CD14-positive monocyte (primary cell): ENCODE measurements around the gene LRP8. TPM values are rescaled to one million over a fixed set of nuclear protein-coding genes. Genes with fewer than 3 reads are reported as not detected.
A peak's percentile ranks its signal among the peaks of the same experiment; 100 is the strongest.
"Not testable (repeated sequence)": the region's sequence is repeated elsewhere in the genome, so short reads cannot be mapped to it uniquely, and the experiment has no call there.

Experiments used
- DNase-seq, 3 donors: peaks; one replicate each; pipeline ENCODE4 v3.0.0-alpha.2; 2011 to 2022
- H2AFZ ChIP-seq: 2 replicates; pipeline ENCODE4 v1.6.0; 2012; ENCODE audit warnings: mild to moderate bottlenecking, low read depth, low read length, inconsistent platforms; ENCODE audit not compliant: insufficient read depth, poor library complexity, severe bottlenecking
- H3K27ac ChIP-seq, 2 donors: 1 replicate in 1 of 2; 2 replicates in 1 of 2; pipeline ENCODE4 v1.5.1; 2012 to 2013; ENCODE audit warnings: low read length in 2 of 2, control low read depth in 1 of 2, inconsistent platforms in 1 of 2, low read depth in 1 of 2, mild to moderate bottlenecking in 1 of 2
- H3K27me3 ChIP-seq, 2 donors: one replicate each; pipeline versions ENCODE4 v1.6.0 to v1.6.1; 2011 to 2013; ENCODE audit warnings: low read length in 2 of 2; ENCODE audit not compliant: control insufficient read depth in 2 of 2, insufficient read depth in 2 of 2
- H3K36me3 ChIP-seq, 2 donors: replicated peaks in 1 of 2; 1 replicate in 1 of 2; 2 replicates in 1 of 2; pipeline versions ENCODE4 v1.5.1 to v1.6.1; 2012 to 2013; ENCODE audit warnings: low read length in 2 of 2, control low read depth in 1 of 2, inconsistent platforms in 1 of 2, mild to moderate bottlenecking in 1 of 2; ENCODE audit not compliant: insufficient read depth in 2 of 2, control insufficient read depth in 1 of 2
- H3K4me1 ChIP-seq, 2 donors: 1 replicate in 1 of 2; 2 replicates in 1 of 2; pipeline versions ENCODE4 v1.5.1 to v1.6.1; 2012 to 2013; ENCODE audit warnings: low read length in 2 of 2, control low read depth in 1 of 2, inconsistent platforms in 1 of 2, mild to moderate bottlenecking in 1 of 2, moderate library complexity in 1 of 2; ENCODE audit not compliant: insufficient read depth in 2 of 2, control insufficient read depth in 1 of 2
- H3K4me2 ChIP-seq: replicated peaks from 2 replicates; pipeline ENCODE3; 2012; ENCODE audit warnings: low read length, moderate library complexity, mild to moderate bottlenecking; ENCODE audit not compliant: poor library complexity, severe bottlenecking; ENCODE audit errors: extremely low read depth
- H3K4me3 ChIP-seq, 3 experiments: fragments of 200-600 bp in 1 of 3; sonication (generic) in 1 of 3; replicated peaks in 1 of 3; 1 replicate in 2 of 3; 2 replicates in 1 of 3; pipeline ENCODE4 v1.5.1; 2011 to 2013; ENCODE audit warnings: low read length in 3 of 3, mild to moderate bottlenecking in 3 of 3, control low read depth in 2 of 3, low read depth in 2 of 3, inconsistent platforms in 1 of 3, moderate library complexity in 1 of 3
- H3K79me2 ChIP-seq: 2 replicates; pipeline ENCODE4 v1.6.0; 2012; ENCODE audit warnings: mild to moderate bottlenecking, control low read depth, inconsistent platforms, low read length, moderate library complexity; ENCODE audit not compliant: insufficient read depth
- H3K9ac ChIP-seq: 2 replicates; pipeline ENCODE4 v1.6.0; 2017; ENCODE audit warnings: low read length, mild to moderate bottlenecking; ENCODE audit not compliant: insufficient read depth, poor library complexity, severe bottlenecking
- H3K9me3 ChIP-seq, 2 donors: replicated peaks in 1 of 2; 1 replicate in 1 of 2; 2 replicates in 1 of 2; pipeline versions ENCODE4 v1.5.1 to v1.6.1; 2012 to 2013; ENCODE audit warnings: low read length in 2 of 2, control low read depth in 1 of 2; ENCODE audit not compliant: control insufficient read depth in 1 of 2, insufficient read depth in 1 of 2
- H4K20me1 ChIP-seq: 2 replicates; pipeline ENCODE4 v1.6.0; 2012; ENCODE audit warnings: mild to moderate bottlenecking, low read length, control low read depth, moderate library complexity; ENCODE audit not compliant: insufficient read depth
- H3K27ac Mint-ChIP-seq, 7 donors: one replicate each; pipeline ENCODE4 v1.8.0; 2020; ENCODE audit warnings: mild to moderate bottlenecking in 7 of 7, mixed read lengths in 7 of 7, moderate library complexity in 6 of 7, inconsistent platforms in 2 of 7
- H3K27me3 Mint-ChIP-seq, 3 donors: one replicate each; pipeline ENCODE4 v1.8.0; 2021 to 2022; ENCODE audit warnings: low read depth in 3 of 3, mild to moderate bottlenecking in 3 of 3, mixed read lengths in 3 of 3, moderate library complexity in 3 of 3, inconsistent platforms in 1 of 3
- H3K36me3 Mint-ChIP-seq, 2 donors: one replicate each; pipeline ENCODE4 v1.8.0; 2020; ENCODE audit warnings: mixed read lengths in 2 of 2, inconsistent platforms in 1 of 2, mild to moderate bottlenecking in 1 of 2
- H3K4me1 Mint-ChIP-seq: one replicate; pipeline ENCODE4 v1.8.0; 2020; ENCODE audit warnings: mild to moderate bottlenecking, mixed read lengths
- H3K4me3 Mint-ChIP-seq, 2 donors: one replicate each; pipeline ENCODE4 v1.8.0; 2020; ENCODE audit warnings: mild to moderate bottlenecking in 2 of 2, mixed read lengths in 2 of 2, moderate library complexity in 1 of 2
- H3K9me3 Mint-ChIP-seq, 7 donors: one replicate each; pipeline ENCODE4 v1.8.0; 2020 to 2022; ENCODE audit warnings: mixed read lengths in 7 of 7, mild to moderate bottlenecking in 6 of 7, moderate library complexity in 6 of 7, inconsistent platforms in 2 of 7
- CTCF ChIP-seq: fragments of 200-600 bp; IDR thresholded peaks from one replicate; pipeline ENCODE4 v1.8.0; 2022; ENCODE audit warnings: antibody characterized with exemption, mild to moderate bottlenecking
- WGBS: methylation state at CpG from one replicate; pipeline ENCODE4 v1.1.5; 2013; ENCODE audit warnings: missing lambda C conversion rate; ENCODE audit not compliant: insufficient coverage; 5-methylcytosine and 5-hydroxymethylcytosine counted together
- intact Hi-C, 2 donors: fragments of 100-400 bp; cut with micrococcal nuclease; formaldehyde crosslinking; loops; one replicate each; pipeline versions ENCODE4 v1.15.0 to v1.15.1; 2023
- polyA plus RNA-seq, 3 donors: library from polyadenylated mRNA; depleted of rRNA in 1 of 3; unstranded in 2 of 3; stranded (reverse) in 1 of 3; fragments of 300-500 nt in 2 of 3; fragments of >200 nt in 1 of 3; fragmentation: Illumina TruSeq in 2 of 3; gene quantifications; 1 replicate in 2 of 3; 2 replicates in 1 of 3; pipeline ENCODE4 v1.2.3, GENCODE V29; 2012 to 2021

The LRP8 gene
- polyA plus RNA-seq, 3 donors = 0.76 to 11.3 (median 0.95) TPM

- Histone ChIP-seq H3K9ac (no peak overlapping the region), H3K4me2 (no peak overlapping the region), H3K79me2 (peaks cover 5% of the 10 kb centered on the region), H3K9me3 (peaks cover 18 to 21% of the 10 kb centered on the region in 2 donors), H3K4me1 (no peaks in the 10 kb centered on the region), H3K27ac (no peak overlapping the region), H3K27me3 (no peaks in the 10 kb centered on the region), H3K36me3 (peaks cover 82 to 99% of the 10 kb centered on the region in 2 donors), H4K20me1 (peaks cover 4% of the 10 kb centered on the region), H3K4me3 (no peak overlapping the region), H2AFZ (no peak overlapping the region)
- Mint-ChIP-seq H3K27ac (peak overlapping the region in 1 of 7 donors; percentile 28), H3K9me3 (peaks cover 19 to 31% (median 25%) of the 10 kb centered on the region in 7 donors), H3K36me3 (peaks cover 81 to 99% of the 10 kb centered on the region in 2 donors), H3K4me3 (no peak overlapping the region), H3K27me3 (no peaks in the 10 kb centered on the region), H3K4me1 (no peaks in the 10 kb centered on the region)
- intact Hi-C loops = no loop called here
- DNase-seq = no peak
- WGBS = no CpG with 5 or more reads among the region's 1 CpG
- TF ChIP-seq CTCF = no peak
Measured at GRCh38 chr1:53207726-53208125, 120.1 kb downstream of the LRP8 start.

- Mint-ChIP-seq H3K4me3 (no peak overlapping the region), H3K4me1 (no peaks in the 10 kb centered on the region), H3K27me3 (no peaks in the 10 kb centered on the region), H3K9me3 (peaks cover 19 to 32% (median 25%) of the 10 kb centered on the region in 7 donors), H3K36me3 (peaks cover 84 to 99% of the 10 kb centered on the region in 2 donors), H3K27ac (peak overlapping the region in 3 of 7 donors; percentile 14 to 43 (median 19))
- Histone ChIP-seq H4K20me1 (peaks cover 4% of the 10 kb centered on the region), H3K9me3 (peaks cover 18 to 21% of the 10 kb centered on the region in 2 donors), H3K4me2 (no peak overlapping the region), H3K79me2 (peaks cover 5% of the 10 kb centered on the region), H3K9ac (no peak overlapping the region), H2AFZ (no peak overlapping the region), H3K36me3 (peaks cover 81 to 100% of the 10 kb centered on the region in 2 donors), H3K4me3 (no peak overlapping the region), H3K4me1 (no peaks in the 10 kb centered on the region), H3K27ac (no peak overlapping the region), H3K27me3 (no peaks in the 10 kb centered on the region)
- intact Hi-C loops = no loop called here
- no CpG with 5 or more reads among the region's 1 CpG for WGBS
- DNase-seq = no peak
- no peak for TF ChIP-seq CTCF
Measured at GRCh38 chr1:53206735-53207379, 121.0 kb downstream of the LRP8 start.

- Histone ChIP-seq H3K9me3 (peaks cover 18 to 21% of the 10 kb centered on the region in 2 donors), H3K36me3 (peaks cover 83 to 100% of the 10 kb centered on the region in 2 donors)
- H3K27ac ChIP-seq, H2AFZ ChIP-seq, H3K79me2 ChIP-seq, DNase-seq, H4K20me1 ChIP-seq, H3K4me2 ChIP-seq, H3K4me3 Mint-ChIP-seq, H3K4me1 ChIP-seq, H3K27ac Mint-ChIP-seq, intact Hi-C loops, H3K27me3 Mint-ChIP-seq, H3K4me1 Mint-ChIP-seq, H3K4me3 ChIP-seq, H3K27me3 ChIP-seq, H3K9ac ChIP-seq: not testable (repeated sequence)
- Mint-ChIP-seq H3K9me3 (peaks cover 19 to 32% (median 25%) of the 10 kb centered on the region in 7 donors), H3K36me3 (peaks cover 82 to 95% of the 10 kb centered on the region in 2 donors)
- 94% methylated on average over 3 of the region's 3 CpGs for WGBS
Measured at GRCh38 chr1:53206083-53206685, 121.7 kb downstream of the LRP8 start.
